ENCODE measurements around the gene PACSIN2.

GRCh38 chr22:43012390-43012789, 2.6 kb downstream of the PACSIN2 start:
- TF ChIP-seq POLR2A (IDR thresholded peaks at IDR 0.05) (no peak), CTCF (IDR thresholded peaks at IDR 0.05) (no peak), EP300 (IDR thresholded peaks at IDR 0.05) (no peak)

All from sigmoid colon (tissue), 4 donors.